HG02938 (cell line): ENCODE data around the gene TPSD1.
"Not testable (repeated sequence)": the region's sequence is repeated elsewhere in the genome, so short reads cannot be mapped to it uniquely, and the experiment has no call there.

Experiments
- ATAC-seq: cut with Tn5 transposase; IDR thresholded peaks from one replicate; pipeline ENCODE4 v1.9.1; 2021; ENCODE audit warnings: mild to moderate bottlenecking, moderate library complexity; ENCODE audit not compliant: unreplicated experiment

The TPSD1 gene

DNA sequence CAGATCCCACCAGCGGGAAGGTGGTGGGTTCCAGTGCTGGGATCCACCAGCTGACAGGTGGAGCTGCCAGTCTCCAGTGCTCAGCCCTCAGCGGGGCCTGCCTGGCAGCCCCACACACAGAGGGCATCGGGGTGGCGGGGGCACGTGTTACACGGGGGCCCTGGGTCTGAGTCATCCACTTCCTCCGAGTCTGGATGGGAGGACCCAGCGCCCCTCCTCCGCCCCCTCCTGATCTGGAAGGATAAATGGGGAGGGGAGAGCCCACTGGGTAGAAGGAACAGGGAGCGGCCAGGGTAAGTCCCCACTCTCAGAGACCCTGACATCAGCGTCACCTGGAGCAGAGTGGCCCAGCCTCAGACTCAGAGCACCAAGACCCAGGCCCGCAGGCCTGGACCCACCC lies 15.4 kb upstream of the TPSD1 start, which contains the start of gene TPSAB1:
Gene TPSAB1 (plus strand): TSS at position 270 of the 400 bp plus-strand sequence. CDS start 234 bp downstream, outside the sequence.
- not testable (repeated sequence) for ATAC-seq

DNA sequence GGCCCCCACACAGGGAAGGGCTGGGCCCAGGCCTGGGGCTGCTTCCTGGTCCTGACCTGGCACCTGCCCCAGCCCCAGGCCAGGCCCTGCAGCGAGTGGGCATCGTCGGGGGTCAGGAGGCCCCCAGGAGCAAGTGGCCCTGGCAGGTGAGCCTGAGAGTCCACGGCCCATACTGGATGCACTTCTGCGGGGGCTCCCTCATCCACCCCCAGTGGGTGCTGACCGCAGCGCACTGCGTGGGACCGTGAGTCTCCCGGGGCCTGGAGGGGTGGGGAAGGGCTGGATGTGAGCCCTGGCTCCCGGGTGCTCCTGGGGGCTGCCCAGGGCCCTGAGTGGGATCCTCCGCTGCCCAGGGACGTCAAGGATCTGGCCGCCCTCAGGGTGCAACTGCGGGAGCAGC lies 14.8 kb upstream of the TPSD1 start:
- ATAC-seq, result not testable (repeated sequence)

DNA sequence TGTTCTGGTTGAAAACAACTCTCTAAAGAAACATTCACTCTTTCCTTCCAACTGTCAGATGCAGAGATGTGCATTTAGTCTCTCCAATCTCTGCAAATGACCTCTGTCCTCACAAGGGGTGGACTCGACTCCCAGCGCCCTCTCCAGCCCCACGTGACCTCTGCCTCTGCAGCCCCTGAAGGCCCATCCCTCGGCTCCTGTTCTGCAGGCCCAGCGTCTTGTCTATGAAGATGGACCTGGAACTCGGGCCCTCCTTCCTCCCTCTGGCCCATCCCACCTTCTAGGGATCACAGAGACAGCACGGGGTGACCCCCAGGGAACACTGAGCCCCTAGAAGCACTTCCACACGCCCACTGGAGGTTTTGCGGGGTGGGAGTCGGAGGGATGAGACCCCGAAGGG lies 12.5 kb upstream of the TPSD1 start:
- ATAC-seq, result not testable (repeated sequence)

DNA sequence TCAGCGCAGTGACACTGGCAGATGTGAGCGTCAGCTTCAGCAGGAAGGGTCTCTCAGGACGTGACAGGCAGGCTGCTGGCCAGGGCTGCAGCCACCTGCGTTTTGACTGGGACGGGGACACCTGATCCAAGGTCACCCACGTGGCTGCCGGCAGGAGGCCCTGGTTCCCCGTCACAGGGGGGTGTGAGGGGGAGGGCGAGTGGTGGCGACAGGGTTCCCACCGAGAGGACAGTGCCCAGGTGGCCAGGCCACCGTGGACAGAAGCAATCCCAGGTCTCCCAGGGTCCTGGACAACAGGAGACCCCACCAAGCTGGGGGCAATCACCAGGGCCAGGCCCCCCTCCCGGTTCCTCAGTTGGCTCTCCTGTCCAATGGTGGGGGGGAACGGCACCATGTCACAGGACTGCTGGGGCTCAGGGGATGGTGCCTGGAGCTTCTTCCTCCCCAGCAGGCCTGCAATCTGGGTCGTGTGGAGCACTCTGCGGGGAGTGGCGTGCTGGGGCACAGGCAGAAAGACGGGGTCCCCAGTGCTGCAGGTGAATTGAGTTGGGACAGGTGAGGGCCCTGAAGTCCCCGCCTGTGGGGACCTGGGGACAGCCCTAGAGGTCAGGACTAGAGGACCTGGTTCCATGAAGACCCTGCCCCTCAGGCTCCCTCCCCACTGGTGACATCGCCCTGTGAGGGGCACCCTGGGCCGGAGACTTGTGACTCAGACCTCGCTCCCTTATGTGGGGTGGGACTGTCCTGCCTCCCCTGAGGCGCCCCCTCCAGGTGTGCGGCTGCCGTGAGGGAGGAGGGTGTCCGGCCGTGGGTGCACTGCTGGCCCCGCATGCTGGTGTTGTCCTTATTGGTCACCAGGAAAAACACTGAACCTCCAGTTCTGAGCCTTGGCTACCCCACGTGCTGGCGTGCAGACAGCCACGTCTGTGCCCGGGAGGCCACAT lies 11.7 kb upstream of the TPSD1 start:
- ATAC-seq, result not testable (repeated sequence)

DNA sequence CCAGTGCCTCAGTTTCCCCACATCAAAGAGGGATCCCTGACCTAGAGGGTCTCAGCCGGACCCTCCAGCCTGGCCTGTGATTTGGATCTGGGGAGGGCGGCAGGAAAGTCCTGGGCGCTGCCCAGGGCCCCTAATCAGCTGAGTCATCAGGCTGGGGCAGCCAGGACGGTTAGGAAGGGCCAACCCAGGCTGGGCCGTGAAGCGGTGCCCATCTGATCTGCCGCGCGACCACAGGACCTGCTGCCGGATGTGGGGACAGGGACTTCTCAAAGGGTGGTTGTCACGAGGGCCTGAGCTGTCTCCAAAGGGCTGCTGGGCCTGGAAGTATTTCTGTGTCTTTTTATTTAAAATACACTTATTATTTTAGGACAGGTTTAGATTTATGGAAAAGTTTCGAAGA lies 11.0 kb upstream of the TPSD1 start:
- ATAC-seq, result no peak

DNA sequence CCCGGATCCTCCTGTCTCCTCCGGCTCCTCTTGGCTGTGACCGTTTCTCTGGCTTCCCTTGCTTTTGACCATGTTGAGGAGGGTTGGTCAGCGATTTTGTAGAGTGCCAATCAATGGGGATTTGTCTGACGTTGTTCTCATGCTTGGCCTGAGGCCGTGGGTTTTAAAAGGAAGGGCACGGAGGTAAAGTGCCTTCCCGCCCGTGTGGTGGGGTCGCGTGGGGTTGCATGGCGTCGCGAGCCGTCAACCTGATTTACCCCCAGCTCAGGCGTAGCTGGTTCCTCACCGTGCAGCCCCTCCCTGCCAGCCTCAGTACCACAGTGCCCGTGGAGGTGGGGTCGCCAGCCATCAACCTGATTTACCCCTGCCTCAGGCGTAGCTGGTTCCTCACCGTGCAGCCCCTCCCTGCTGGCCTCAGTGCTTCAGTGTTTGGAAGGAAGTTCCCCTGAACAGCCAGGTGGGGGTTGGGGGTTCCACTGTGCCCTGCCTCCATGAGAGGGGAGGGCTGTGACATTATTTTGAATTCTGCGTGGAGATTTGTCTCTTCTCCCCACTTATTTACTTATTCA lies 10.3 kb upstream of the TPSD1 start:
- ATAC-seq, result no peak

DNA sequence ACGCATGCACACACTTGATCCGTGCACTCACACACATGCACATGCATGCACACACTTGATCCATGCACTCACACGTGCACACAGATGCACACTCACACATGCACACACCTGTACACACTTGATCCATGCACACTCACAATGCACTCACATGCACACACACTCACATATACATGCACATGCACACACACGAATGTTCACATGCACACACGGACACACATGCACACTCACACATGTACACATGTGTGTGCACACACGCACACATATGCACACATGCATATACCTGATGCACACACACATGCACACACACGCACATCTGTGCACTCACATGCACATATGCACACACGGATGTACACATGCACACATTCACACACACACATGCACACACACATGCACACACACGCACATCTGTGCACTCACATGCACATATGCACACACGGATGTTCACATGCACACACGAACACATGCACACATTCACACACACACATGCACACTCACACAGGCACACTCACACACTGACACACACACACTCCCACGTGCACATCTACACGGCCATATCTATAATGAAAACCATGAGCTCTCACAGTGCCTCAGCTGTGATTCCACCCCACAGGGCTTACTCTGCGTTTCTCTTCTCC lies 7.8 kb upstream of the TPSD1 start:
- not testable (repeated sequence) for ATAC-seq

DNA sequence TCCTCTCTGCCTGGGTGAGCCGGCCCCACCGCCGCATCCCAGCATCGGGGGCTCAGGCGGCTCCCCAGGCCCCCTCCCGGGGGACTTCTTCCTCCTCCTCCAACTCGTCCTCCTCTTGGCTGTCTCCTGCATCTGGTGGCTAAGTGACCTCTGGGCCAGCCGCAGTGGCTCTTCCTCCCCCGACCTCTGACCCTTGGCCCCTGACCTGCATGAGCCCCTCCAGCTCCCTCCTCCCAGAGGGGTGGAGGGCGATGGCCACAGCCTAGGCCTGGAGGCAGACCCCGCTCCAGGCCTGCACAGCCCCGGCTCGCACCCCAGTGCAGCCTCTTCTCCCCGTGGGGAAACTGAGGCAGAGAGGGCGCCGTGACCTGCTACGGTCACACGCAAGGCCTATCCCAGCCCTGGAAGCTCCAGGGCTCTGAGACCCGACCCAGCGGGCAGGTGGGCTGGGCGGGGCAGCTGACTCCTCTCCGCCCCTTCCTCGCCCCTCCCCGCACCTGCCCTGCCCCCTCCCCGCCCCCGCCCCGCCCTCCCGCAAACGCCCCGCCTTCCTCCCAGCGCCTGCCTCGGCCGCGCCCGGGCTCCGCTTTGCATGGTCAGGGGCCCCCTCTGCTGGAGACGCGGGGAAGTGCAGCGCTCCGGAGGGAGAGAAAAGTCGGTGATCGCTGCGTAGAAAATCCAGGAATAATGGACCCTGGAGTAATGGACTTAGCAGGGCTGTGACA lies 6.7 kb upstream of the TPSD1 start:
- not testable (repeated sequence) for ATAC-seq

DNA sequence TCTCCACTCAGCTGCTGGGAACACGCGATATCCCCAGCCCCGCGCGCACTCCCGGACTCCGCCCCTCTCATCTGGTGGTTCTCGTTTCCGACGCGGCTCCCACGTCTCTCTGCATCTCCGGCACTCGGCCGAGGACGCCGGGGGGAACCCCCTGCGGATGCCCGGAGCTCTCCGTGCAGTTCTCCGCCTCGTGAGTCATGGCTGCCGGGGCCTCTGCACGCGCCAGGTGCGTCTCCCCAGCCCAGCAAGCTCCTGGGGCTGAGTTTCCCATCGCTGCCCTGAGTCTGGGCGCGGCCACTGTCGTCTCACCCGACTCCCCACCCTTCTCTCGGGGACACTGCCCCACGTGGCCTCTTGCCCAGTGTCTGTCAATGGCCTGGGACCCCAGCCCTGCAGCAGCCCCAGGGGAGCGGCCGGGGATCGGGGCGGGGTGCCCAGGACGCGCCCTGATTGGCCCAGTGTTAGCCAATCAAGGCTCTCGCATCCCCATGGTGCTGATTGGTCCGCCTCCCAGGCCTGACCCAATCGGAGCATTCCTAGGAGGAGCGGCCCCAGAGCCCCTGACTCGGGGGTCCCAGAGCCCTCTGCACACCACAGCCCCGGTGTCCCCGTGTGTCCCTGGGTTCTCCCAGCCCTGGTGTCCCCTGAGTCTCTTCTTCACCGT lies 2.0 kb upstream of the TPSD1 start:
- not testable (repeated sequence) for ATAC-seq

DNA sequence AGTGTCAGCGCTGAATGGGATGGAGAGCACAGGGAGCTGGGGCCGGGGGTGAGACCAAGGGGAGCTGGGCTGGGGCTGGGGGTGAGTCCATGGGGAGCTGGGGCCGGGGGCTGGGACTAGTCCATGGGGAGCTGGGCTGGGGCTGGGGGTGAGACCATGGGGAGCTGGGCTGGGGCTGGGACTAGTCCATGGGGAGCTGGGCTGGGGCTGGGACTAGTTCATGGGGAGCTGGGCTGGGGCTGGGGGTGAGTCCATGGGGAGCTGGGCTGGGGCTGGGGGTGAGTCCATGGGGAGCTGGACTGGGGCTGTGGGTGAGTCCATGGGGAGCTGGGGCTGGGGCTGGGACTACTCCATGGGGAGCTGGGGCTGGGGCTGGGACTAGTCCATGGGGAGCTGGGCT lies 1.0 kb upstream of the TPSD1 start:
- ATAC-seq, result not testable (repeated sequence)

DNA sequence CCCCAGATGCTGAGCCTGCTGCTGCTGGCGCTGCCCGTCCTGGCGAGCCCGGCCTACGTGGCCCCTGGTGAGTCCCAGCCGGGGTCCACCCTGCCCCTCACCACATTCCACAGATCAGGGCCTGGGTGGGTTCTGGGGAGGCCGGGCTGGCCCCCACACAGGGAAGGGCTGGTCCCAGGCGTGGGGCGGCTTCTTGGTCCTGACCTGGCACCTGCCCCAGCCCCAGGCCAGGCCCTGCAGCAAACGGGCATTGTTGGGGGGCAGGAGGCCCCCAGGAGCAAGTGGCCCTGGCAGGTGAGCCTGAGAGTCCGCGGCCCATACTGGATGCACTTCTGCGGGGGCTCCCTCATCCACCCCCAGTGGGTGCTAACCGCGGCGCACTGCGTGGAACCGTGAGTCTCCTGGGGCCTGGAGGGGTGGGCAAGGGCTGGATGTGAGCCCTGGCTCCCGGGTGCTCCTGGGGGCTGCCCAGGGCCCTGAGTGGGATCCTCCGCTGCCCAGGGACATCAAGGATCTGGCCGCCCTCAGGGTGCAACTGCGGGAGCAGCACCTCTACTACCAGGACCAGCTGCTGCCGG lies 516 bp downstream of the TPSD1 start:
- ATAC-seq, result not testable (repeated sequence)

DNA sequence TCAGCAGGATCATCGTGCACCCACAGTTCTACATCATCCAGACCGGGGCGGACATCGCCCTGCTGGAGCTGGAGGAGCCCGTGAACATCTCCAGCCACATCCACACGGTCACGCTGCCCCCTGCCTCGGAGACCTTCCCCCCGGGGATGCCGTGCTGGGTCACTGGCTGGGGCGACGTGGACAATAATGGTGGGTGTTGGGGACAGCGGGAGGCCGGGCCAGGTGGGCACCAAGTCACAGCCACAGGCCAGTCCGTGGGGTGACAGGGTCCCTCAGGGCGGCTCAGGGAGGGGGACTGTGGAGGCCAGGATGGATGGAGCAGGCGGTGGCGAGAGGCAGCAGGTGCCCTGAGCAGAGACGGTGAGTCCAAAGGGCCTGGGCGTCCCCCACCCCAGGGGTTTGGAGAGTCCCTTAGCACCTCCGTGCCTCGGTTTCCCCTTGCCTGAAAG lies 1.0 kb downstream of the TPSD1 start:
- ATAC-seq, result no peak

DNA sequence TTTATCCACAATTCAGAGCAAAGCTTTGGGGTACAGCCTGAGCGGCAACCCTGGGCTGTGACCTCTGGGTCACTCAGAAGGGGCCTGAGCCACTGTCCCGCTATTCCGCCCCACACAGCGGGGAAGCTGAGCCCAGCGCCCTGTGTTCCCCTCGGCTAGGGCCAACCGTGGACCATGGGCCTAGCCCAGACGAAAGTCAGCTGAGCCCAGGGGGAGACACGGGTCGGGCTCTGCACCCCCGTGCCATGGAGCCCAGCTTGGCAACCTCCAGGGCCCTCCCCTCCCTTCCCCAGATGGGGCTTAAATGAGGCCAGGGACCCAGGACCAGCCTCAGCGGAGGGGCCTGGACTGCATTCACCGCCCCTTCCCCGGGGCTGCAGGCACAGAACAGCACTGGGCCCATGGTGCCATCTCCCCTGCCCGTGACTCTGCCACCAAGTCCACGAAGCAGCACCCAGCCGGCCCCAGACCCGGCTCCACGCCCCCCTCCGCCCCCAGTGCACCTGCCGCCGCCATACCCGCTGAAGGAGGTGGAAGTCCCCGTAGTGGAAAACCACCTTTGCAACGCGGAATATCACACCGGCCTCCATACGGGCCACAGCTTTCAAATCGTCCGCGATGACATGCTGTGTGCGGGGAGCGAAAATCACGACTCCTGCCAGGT lies 1.8 kb downstream of the TPSD1 start:
- ATAC-seq, result no peak

DNA sequence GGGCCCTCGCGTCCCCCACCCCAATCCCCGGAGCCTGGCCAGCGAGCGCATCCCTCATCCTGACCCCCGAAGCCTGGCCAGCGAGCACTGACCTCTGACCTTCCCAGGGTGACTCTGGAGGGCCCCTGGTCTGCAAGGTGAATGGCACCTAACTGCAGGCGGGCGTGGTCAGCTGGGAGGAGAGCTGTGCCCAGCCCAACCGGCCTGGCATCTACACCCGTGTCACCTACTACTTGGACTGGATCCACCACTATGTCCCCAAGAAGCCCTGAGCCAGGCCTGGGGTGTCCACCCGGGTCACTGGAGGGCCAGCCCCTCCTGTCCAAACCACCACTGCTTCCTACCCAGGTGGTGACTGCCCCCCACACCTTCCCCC lies 2.3 kb downstream of the TPSD1 start:
- ATAC-seq, result no peak

DNA sequence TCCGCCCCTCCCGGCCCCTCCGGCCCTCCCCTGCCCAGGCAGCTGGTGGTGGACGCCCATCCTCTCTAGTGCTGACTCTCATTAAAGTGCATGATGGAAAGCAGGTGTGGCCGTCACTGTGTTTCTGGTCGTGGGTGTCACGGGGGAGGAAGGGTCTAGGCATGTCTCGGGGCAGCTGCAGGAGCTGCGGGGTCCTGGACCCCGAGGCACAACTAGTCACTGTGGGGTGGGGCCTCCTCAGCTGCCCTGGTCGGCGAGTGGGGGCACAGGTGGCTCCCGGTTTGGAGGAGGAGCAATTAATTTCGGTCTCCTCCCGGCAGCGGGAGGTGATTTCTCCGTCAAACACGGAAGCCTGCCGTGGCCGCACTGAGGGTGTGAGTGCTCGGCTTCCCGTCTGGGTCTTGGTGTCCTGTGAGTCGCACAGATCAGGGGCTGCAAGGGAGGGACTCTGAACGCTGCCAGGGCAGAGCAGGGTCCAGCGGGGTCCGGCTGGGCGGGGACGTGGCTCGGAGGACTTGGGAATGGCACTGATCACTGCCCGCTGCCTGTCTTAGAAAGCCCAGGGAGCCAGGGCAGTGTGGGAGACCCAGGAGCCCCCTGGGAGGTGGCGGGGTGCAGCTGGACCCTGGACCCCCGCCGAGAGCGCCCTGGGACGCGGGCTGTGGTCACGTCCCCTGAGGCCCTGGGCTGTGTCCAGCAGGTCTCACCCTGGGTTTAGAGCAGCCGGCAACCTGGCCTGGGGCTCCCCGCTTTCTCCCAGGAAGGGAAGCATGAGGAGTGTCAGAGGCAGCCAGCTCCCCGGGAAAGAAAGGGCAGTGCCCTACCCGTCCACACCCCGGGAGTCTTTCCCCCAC lies 3.3 kb downstream of the TPSD1 start:
- ATAC-seq, result no peak

DNA sequence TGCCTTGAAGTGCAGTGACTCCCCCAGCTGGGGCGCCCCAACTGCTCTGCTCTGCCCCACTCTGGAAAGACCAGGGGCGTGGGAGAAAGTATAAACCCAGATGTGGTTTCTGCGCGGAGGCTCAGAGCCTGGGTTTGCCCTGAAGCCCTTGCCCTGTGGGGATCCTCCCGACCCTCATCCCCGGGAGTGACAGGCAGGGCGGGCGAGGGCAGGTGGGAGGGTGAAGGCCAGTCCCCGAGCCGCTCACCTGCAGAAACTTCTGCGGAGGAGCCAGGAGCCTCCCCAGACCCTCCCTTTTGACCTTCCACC lies 3.8 kb downstream of the TPSD1 start:
- ATAC-seq, result no peak

DNA sequence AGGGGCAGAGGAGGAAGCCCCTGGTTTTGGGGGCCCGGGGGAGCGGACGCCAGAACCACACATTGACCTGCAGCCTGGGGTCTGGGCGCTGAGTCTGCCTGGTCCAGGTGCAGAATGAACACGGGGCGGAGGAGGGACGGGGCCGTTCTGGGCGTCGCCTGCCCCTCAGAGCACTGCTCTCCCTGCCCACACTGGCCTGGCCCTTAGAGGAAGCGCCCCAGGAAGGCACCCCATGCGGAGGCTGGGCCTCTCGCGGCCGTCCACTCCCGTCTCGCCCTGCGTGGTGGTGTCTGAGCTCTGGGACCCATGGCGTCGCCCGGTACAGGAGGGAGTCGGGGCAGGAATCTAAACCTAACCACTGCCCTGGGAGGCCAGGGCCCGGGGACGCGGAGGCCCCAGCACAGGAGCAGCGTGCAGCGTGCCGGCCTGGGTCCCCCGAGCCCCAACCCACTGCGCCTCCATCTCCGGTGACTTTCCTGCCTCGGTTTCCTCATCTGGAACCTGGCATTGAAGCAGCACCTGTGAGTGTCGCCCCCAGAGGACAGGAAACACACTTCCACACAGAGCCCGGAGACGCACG lies 4.3 kb downstream of the TPSD1 start:
- ATAC-seq, result no peak

DNA sequence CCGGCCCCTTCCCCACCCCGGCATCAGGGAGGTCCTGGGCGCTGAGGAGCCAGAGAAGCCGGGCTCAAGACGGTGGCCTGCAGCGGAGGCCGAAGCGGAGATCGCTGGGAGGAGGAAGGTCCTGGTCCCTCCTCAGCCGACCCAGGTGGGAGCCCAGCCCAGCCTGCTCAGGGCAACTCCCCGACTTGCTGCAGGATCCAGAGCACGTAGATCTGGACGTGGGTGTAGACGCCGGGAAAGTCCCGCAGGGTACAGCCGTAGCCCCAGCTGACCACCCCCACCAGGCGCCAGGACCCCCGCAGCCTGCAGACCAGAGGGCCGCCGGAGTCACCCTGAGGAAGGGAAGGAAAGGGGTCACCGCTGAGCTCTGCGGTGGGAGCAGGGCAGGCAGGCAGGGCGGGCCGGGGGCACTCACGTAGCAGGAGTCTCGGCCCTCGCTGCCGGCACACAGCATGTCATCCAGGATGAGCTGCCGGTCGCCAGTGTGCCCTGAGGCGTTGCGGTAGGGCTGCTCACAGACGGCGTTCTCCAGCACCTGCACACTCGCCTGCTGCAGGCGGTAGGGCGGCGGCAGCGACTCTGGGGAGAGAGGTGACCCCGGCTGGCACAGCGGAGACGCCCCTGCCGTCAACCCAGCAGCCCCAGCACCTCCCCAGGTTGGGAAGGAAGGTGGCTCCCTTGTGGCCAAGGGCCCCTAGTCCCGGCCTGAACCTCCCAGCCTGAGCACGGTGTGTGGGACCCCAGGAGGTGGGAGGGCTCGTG lies 5.4 kb downstream of the TPSD1 start:
- ATAC-seq, result no peak
